GM19238 (cell line): Measurements from ENCODE around the gene C10orf105.

ENCODE experiments used
- DNase-seq: peaks from one replicate; pipeline ENCODE4 v3.0.0; 2011; ENCODE audit warnings: low spot score; ENCODE audit not compliant: insufficient read length

C10orf105 gene

DNA sequence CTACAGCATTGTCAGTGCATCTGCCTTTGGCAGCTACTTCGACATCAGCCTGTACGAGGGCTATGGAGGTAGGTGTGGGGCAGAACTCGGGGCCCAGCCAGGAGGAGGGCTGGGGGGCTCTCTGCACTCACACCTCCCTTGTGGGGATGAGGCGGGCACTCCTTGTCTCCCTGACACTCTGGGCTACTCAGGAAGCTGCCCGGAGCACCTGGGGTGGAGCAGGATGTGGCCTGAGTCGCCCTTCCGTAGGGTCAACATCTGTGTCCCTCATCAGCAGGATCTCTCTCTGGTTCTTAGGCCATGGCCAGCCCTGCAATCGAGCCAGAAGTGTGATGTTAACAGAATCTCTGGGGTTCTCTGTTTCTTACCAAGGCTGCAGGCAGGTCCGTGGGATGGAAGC lies 40.2 kb downstream of the C10orf105 start:
- DNase-seq = no peak

GRCh38 chr10:71678057-71678805 lies 41.3 kb downstream of the C10orf105 start:
- no peak for DNase-seq

- no peak for DNase-seq
Observed at GRCh38 chr10:71677261-71677660, 42.3 kb downstream of the C10orf105 start.

GRCh38 chr10:71675295-71675970 lies 44.1 kb downstream of the C10orf105 start:
- DNase-seq = no peak

DNA sequence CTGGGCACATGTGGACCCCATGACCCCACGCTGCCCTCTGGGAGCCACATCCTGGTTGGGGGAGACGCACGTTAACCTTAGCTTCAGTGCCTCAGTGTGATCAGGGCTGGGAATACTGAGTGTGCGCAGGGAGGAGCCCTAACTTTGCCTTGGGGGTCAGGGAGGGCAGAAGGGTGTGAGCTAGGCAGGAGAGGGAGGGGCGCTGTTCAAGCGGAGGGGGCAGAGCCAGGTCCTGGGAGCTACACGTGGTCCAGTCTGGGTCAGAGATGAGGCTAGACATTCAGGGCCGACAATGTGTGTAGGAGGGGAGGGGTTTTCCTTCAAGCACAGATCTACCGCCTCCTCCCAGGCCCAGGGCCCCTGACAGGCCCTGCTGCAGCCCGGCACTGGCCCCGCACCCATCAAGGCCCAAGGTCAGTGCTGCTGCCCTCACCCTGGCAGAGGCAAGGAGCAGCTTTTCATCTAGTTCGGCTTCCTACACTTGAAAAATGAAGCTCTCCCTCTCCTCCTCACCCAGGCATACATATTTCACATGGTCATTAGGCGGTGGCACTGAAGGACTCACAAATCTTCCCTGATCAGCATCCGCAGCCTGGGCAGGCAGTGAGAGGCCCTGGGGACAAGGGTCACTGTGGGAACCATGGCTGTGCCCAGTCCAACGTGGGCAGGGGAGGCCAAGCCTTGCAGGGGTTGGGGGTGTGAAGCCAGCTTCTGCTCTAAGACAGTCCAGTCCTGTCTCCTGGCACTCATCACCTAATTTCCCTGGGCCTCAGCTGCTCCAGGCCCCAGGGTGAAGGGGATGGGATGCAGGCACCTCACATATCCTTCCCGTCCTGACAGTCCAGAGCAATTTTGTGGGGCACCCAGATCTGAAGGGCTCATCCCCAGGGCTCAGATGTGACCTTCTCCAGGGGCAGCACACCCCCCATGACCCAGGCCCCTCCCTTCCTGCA lies 47.3 kb downstream of the C10orf105 start:
- no peak for DNase-seq

DNA sequence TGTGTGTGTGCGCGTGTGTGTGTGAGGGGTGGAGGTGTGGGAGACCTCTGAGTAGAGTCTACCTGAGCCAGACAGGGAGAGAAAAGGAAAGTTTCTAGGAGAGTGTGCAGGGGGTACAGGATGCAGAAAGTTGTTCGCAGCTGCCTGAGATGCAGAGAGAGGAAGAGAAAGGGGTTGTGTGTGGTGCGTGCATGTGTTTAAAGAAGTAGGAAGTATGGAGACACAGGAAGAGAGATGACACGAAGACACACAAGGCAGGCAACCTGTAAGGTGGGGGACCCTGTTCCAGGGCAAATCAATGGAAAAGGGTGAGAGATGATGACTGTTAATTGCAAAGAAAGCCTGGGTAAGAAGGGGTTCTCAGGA lies 52.2 kb downstream of the C10orf105 start:
- DNase-seq = no peak

- DNase-seq = no peak
Observed at GRCh38 chr10:71666639-71667386, 52.8 kb downstream of the C10orf105 start.

- no peak for DNase-seq
Observed at GRCh38 chr10:71665456-71665855, 54.1 kb downstream of the C10orf105 start.

DNA sequence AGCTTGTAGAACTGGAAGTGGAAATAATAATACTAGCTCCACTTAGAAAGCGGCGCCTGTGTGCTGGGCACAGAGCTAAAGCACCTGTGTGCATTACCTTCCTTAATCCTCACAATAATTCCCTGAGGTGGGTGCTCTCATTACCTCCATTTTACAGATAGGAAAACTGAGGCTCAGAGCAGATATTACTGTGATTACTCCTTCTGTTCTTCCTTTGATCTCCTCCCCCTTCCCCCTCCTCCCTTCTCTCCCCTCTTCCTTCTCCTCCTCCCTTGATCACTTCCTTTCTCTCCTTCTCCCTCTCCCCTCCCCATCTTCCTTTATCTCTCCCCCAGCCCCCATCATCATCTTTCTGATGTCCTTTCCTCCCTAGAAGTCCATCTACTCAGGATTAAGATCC lies 55.0 kb downstream of the C10orf105 start:
- DNase-seq = no peak

DNA sequence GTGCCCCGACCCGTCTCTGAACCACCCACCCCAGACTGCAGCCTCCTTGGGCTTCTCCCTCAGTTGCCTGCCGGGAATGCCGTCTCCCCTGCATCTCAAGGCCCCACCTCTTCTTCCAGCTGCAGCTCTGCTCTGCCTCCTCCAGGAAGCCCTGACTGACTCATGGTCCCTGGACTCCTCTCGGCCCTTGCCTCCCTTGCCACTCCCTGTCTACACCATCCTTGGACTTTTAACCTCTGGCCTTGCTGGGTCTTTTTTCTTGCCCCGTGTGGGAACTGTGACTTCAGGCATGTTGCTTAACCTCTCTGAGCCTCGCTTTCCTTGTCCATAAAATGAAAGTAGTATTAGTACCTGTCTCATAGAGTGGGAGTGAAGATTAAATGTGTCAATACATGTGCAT lies 56.3 kb downstream of the C10orf105 start:
- DNase-seq = no peak

DNA sequence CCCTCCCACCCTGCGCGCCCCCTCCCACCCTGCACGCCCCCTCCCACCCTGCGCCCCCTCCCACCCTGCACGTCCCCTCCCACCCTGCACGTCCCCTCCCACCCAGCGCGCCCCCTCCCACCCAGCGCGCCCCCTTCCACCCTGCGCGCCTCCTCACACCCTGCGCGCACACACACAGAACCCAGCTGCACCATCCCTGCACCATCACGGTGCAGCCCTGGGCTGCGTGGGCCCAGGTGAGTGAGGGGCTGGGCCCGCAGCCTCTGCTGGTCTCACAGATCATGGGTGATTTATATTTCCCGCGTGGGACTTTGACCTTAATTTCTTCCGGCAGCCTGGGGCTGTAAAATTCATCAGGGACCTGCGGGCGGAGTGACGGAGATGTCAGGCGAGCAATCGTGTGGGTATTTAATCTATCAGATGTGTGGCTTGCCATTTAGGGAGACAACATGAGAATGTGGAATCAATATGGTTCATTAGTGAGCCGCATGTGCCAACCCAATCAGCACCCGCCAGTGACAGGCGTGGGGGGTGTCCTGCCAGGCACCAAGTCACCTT lies 57.7 kb downstream of the C10orf105 start:
- DNase-seq = no peak
